Thoracic aorta (tissue), 2 donors: ENCODE data around the gene GMDS. TPM values are rescaled to one million over a fixed set of nuclear protein-coding genes. Genes with fewer than 3 reads are reported as not detected.

Experiments used
- ATAC-seq: fragments of 150-250 bp; one replicate; pipeline ENCODE4 v1.8.0; 2017; ENCODE audit warnings: low read depth; ENCODE audit not compliant: insufficient number of reproducible peaks, low FRiP score
- DNase-seq: peaks from one replicate; pipeline ENCODE4 v3.0.0-alpha.2; 2020; ENCODE audit warnings: low spot score
- H3K27ac ChIP-seq, 2 donors: fragments of 200-600 bp; sonication (generic); 1 replicate in 1 of 2; 2 replicates in 1 of 2; pipeline ENCODE4 v1.5.1; 2016; ENCODE audit warnings: mild to moderate bottlenecking in 2 of 2, moderate library complexity in 2 of 2
- H3K27me3 ChIP-seq: fragments of 200-600 bp; sonication (generic); replicated peaks from 2 replicates; pipeline ENCODE4 v1.6.0; 2016; ENCODE audit warnings: mild to moderate bottlenecking; ENCODE audit not compliant: insufficient read depth
- H3K36me3 ChIP-seq: fragments of 200-600 bp; sonication (generic); one replicate; pipeline ENCODE4 v1.5.1; 2016
- H3K4me1 ChIP-seq, 2 donors: fragments of 200-600 bp; sonication (generic); 1 replicate in 1 of 2; 2 replicates in 1 of 2; pipeline versions ENCODE4 v1.5.1 to v1.6.0; 2016; ENCODE audit warnings: low read depth in 2 of 2, mild to moderate bottlenecking in 1 of 2; ENCODE audit not compliant: control insufficient read depth in 1 of 2
- H3K4me3 ChIP-seq: fragments of 200-600 bp; sonication (generic); 2 replicates; pipeline ENCODE4 v1.5.1; 2016; ENCODE audit warnings: mild to moderate bottlenecking
- H3K9me3 ChIP-seq: fragments of 200-600 bp; sonication (generic); 2 replicates; pipeline ENCODE4 v1.5.1; 2016
- CTCF ChIP-seq: fragments of 200-600 bp; sonication (generic); IDR thresholded peaks from one replicate; pipeline ENCODE4 v1.5.1; 2019; ENCODE audit warnings: antibody characterized with exemption
- total RNA-seq, 2 donors: library from RNA; depleted of rRNA; stranded (reverse); fragments of >200 nt; gene quantifications; one replicate each; pipeline versions ENCODE4 v1.1.0 to v1.2.3, GENCODE V29; 2016

The GMDS gene
- total RNA-seq, 2 donors from 2014 or later: 87.8 to 87.9 TPM

- H3K9me3 ChIP-seq: no peaks in the 10 kb centered on the region
- TF ChIP-seq CTCF: no peak
- DNase-seq (no peak), ATAC-seq (no peak)
- no peak overlapping the region for H3K4me3 ChIP-seq
- peaks cover 0 to 16% of the 10 kb centered on the region in 2 donors for H3K4me1 ChIP-seq
- no peaks in the 10 kb centered on the region for H3K27me3 ChIP-seq
- no peaks in the 10 kb centered on the region for H3K36me3 ChIP-seq
- no peak overlapping the region for H3K27ac ChIP-seq
Measured at GRCh38 chr6:1712451-1712850, 533.0 kb downstream of the GMDS start.

GRCh38 chr6:1711136-1711535 is 534.3 kb downstream of the GMDS start:
- no peak for DNase-seq
- no peak overlapping the region for H3K27ac ChIP-seq
- ATAC-seq: no peak
- peaks cover 0 to 5% of the 10 kb centered on the region in 2 donors for H3K4me1 ChIP-seq
- H3K36me3 ChIP-seq: no peaks in the 10 kb centered on the region
- H3K9me3 ChIP-seq: no peaks in the 10 kb centered on the region
- H3K27me3 ChIP-seq: no peaks in the 10 kb centered on the region
- TF ChIP-seq CTCF: no peak
- H3K4me3 ChIP-seq: no peak overlapping the region

GRCh38 chr6:1709234-1709641 is 536.2 kb downstream of the GMDS start:
- Histone ChIP-seq H3K27ac (no peak overlapping the region), H3K9me3 (no peaks in the 10 kb centered on the region), H3K36me3 (no peaks in the 10 kb centered on the region), H3K4me1 (peaks cover 0 to 8% of the 10 kb centered on the region in 2 donors), H3K4me3 (no peak overlapping the region), H3K27me3 (no peaks in the 10 kb centered on the region)
- DNase-seq (no peak), ATAC-seq (no peak)
- no peak for TF ChIP-seq CTCF

GRCh38 chr6:1708820-1709219 is 536.6 kb downstream of the GMDS start:
- Histone ChIP-seq H3K36me3 (no peaks in the 10 kb centered on the region), H3K27me3 (no peaks in the 10 kb centered on the region), H3K4me3 (no peak overlapping the region), H3K4me1 (peaks cover 0 to 12% of the 10 kb centered on the region in 2 donors), H3K9me3 (no peaks in the 10 kb centered on the region), H3K27ac (no peak overlapping the region)
- no peak for TF ChIP-seq CTCF
- ATAC-seq (no peak), DNase-seq (no peak)

- H3K4me1 ChIP-seq: peaks cover 5 to 19% of the 10 kb centered on the region in 2 donors
- H3K27ac ChIP-seq: no peak overlapping the region
- TF ChIP-seq CTCF: no peak
- H3K27me3 ChIP-seq: no peaks in the 10 kb centered on the region
- ATAC-seq (no peak), DNase-seq (no peak)
- no peaks in the 10 kb centered on the region for H3K36me3 ChIP-seq
- H3K9me3 ChIP-seq: no peaks in the 10 kb centered on the region
- H3K4me3 ChIP-seq: no peak overlapping the region
Measured at GRCh38 chr6:1708122-1708521, 537.3 kb downstream of the GMDS start.
